A549 (cell line): ENCODE results near the gene PNPLA3. TPM values are rescaled to one million over a fixed set of nuclear protein-coding genes. Genes with fewer than 3 reads are reported as not detected.

Experiments
- ATAC-seq, 2 experiments: fragments of 200-7000 bp in 1 of 2; fragments of >200 bp in 1 of 2; cut with Nextera tagmentation in 1 of 2; cut with Tn5 transposase in 1 of 2; 3 replicates each; pipeline versions ENCODE4 v1.8.0 to v1.9.1; 2018 to 2020; ENCODE audit warnings: mild to moderate bottlenecking in 1 of 2, moderate library complexity in 1 of 2
- CTCF ChIA-PET: fragments of 300-600 bp; sonication (Branson Sonifier 250); formaldehyde crosslinking; extraction: SDS; loops from one replicate; lab custom pipeline; 2021; ENCODE audit warnings: antibody characterized with exemption, inconsistent platforms; lab: Yijun Ruan, JAX
- POLR2A ChIA-PET: fragments of 350-600 bp; formaldehyde crosslinking; extraction: SDS; loops from one replicate; lab custom pipeline; 2021; ENCODE audit warnings: antibody characterized with exemption, inconsistent platforms; lab: Yijun Ruan, JAX
- DNase-seq, 2 experiments: peaks; one replicate each; pipeline versions ENCODE4 v3.0.0 to v3.0.0-alpha.2; 2011 to 2016; ENCODE audit warnings: low read depth in 1 of 2, low spot score in 1 of 2
- FAIRE-seq: peaks from 2 replicates; lab custom pipeline; 2011; peaks lifted over from hg19 to GRCh38; lab: Jason Lieb, UNC
- H3K27ac ChIP-seq, 2 experiments: fragments of >200 bp; sonication (Bioruptor Twin); formaldehyde crosslinking; 3 replicates each; pipeline ENCODE4 v1.5.1; 2016 to 2017
- H3K4me1 ChIP-seq: fragments of >200 bp; sonication (Bioruptor Twin); formaldehyde crosslinking; 3 replicates; pipeline ENCODE4 v1.6.1; 2016
- H3K4me2 ChIP-seq: fragments of >200 bp; sonication (Bioruptor Twin); formaldehyde crosslinking; 3 replicates; pipeline ENCODE4 v1.6.1; 2016
- H3K4me3 ChIP-seq: fragments of >200 bp; sonication (Bioruptor Twin); formaldehyde crosslinking; 3 replicates; pipeline ENCODE4 v1.5.1; 2016
- H3K9me3 ChIP-seq: fragments of >200 bp; sonication (Bioruptor Twin); formaldehyde crosslinking; 3 replicates; pipeline ENCODE4 v1.6.1; 2016
- BHLHE40 ChIP-seq: IDR thresholded peaks from 2 replicates; pipeline ENCODE4 v1.6.1; 2012; ENCODE audit warnings: low read depth, low read length, inconsistent platforms
- CBX2 ChIP-seq: fragments of 200-600 bp; sonication (generic); IDR thresholded peaks from 2 replicates; pipeline ENCODE4 v1.6.1; 2016; ENCODE audit warnings: low read depth, mild to moderate bottlenecking, borderline replicate concordance
- CHD2 ChIP-seq: fragments of 150-350 bp; IDR thresholded peaks from 2 replicates; pipeline ENCODE4 v1.6.1; 2014; ENCODE audit warnings: low read length; ENCODE audit not compliant: partially characterized antibody
- EHF ChIP-seq: fragments of 250-450 bp; sonication (Bioruptor Pico); IDR thresholded peaks from 2 replicates; pipeline ENCODE4 v1.5.0; 2020; ENCODE audit warnings: mild to moderate bottlenecking
- EHMT2 ChIP-seq: fragments of 200-600 bp; sonication (generic); IDR thresholded peaks from 2 replicates; pipeline ENCODE4 v1.6.1; 2016; ENCODE audit warnings: antibody characterized with exemption, low read depth, mild to moderate bottlenecking, moderate library complexity
- EP300 ChIP-seq, 2 experiments: fragments of >200 bp; sonication (Bioruptor Twin); formaldehyde crosslinking; IDR thresholded peaks; 2 replicates in 1 of 2; 3 replicates in 1 of 2; pipeline ENCODE4 v1.6.1; 2016 to 2017
- ESRRA ChIP-seq: fragments of 150-350 bp; IDR thresholded peaks from 2 replicates; pipeline ENCODE4 v1.6.1; 2014; ENCODE audit warnings: mild to moderate bottlenecking, low read length, borderline replicate concordance
- FOSB ChIP-seq: fragments of 250-450 bp; sonication (Bioruptor Pico); IDR thresholded peaks from 2 replicates; pipeline ENCODE4 v1.5.0; 2020; ENCODE audit warnings: mild to moderate bottlenecking, moderate library complexity
- FOSL2 ChIP-seq, 2 experiments: fragments of 450-650 bp in 1 of 2; fragments of >200 bp in 1 of 2; sonication (Bioruptor Twin) in 1 of 2; formaldehyde crosslinking; IDR thresholded peaks; 2 replicates each; pipeline versions ENCODE4 v1.5.0 to v1.6.1; 2016 to 2020; ENCODE audit warnings: mild to moderate bottlenecking in 1 of 2, moderate library complexity in 1 of 2
- FOXS1 ChIP-seq: fragments of 250-450 bp; sonication (Bioruptor Pico); IDR thresholded peaks from 2 replicates; pipeline ENCODE4 v1.5.0; 2020; ENCODE audit warnings: mild to moderate bottlenecking, moderate library complexity
- HDAC2 ChIP-seq: fragments of 200-600 bp; sonication (generic); IDR thresholded peaks from 2 replicates; pipeline ENCODE4 v1.6.1; 2016
- HEYL ChIP-seq: fragments of 250-450 bp; sonication (Bioruptor Pico); IDR thresholded peaks from 2 replicates; pipeline ENCODE4 v1.8.0; 2021; ENCODE audit warnings: mild to moderate bottlenecking, moderate library complexity
- HOXA7 ChIP-seq: fragments of 250-450 bp; sonication (Bioruptor Pico); IDR thresholded peaks from 2 replicates; pipeline ENCODE4 v1.5.0; 2020; ENCODE audit warnings: mild to moderate bottlenecking, moderate library complexity
- JUNB ChIP-seq: fragments of >200 bp; sonication (Bioruptor Twin); formaldehyde crosslinking; IDR thresholded peaks from 2 replicates; pipeline ENCODE4 v1.6.1; 2016
- KDM5A ChIP-seq: fragments of 200-600 bp; sonication (generic); IDR thresholded peaks from 2 replicates; pipeline ENCODE4 v1.6.1; 2016; ENCODE audit warnings: antibody characterized with exemption, mild to moderate bottlenecking
- MAZ ChIP-seq: fragments of 150-350 bp; IDR thresholded peaks from 2 replicates; pipeline ENCODE4 v1.6.1; 2014; ENCODE audit warnings: antibody characterized with exemption, low read depth, low read length, borderline replicate concordance
- NPAS2 ChIP-seq: fragments of 250-450 bp; sonication (Bioruptor Pico); IDR thresholded peaks from 2 replicates; pipeline ENCODE4 v1.8.0; 2022; ENCODE audit warnings: mild to moderate bottlenecking, moderate library complexity, borderline replicate concordance
- RAD21 ChIP-seq, 2 experiments: fragments of >200 bp in 1 of 2; sonication (Bioruptor Twin) in 1 of 2; formaldehyde crosslinking in 1 of 2; IDR thresholded peaks in 1 of 2; conservative IDR thresholded peaks in 1 of 2; 2 replicates in 1 of 2; 3 replicates in 1 of 2; pipeline ENCODE4 v1.6.1; 2012 to 2018; ENCODE audit warnings: inconsistent platforms in 1 of 2
- RFX5 ChIP-seq: fragments of 450-650 bp; IDR thresholded peaks from 2 replicates; pipeline ENCODE4 v1.7.1; 2014; ENCODE audit warnings: antibody characterized with exemption, mild to moderate bottlenecking, moderate library complexity
- TFCP2L1 ChIP-seq: fragments of 250-450 bp; sonication (Bioruptor Pico); IDR thresholded peaks from 2 replicates; pipeline ENCODE4 v1.5.0; 2021; ENCODE audit warnings: mild to moderate bottlenecking
- TP53 ChIP-seq: fragments of 250-450 bp; sonication (Bioruptor Pico); IDR thresholded peaks from 2 replicates; pipeline ENCODE4 v1.5.0; 2021; ENCODE audit warnings: mild to moderate bottlenecking, moderate library complexity
- ZNF302 ChIP-seq: fragments of 250-450 bp; sonication (Bioruptor Pico); IDR thresholded peaks from 2 replicates; pipeline ENCODE4 v1.9.0; 2021; ENCODE audit warnings: inconsistent platforms, mild to moderate bottlenecking, moderate library complexity
- ZSCAN20 ChIP-seq: fragments of 250-450 bp; sonication (Bioruptor Pico); IDR thresholded peaks from 2 replicates; pipeline ENCODE4 v1.8.0; 2022; ENCODE audit warnings: mild to moderate bottlenecking, moderate library complexity
- WGBS: methylation state at CpG from one replicate; pipeline ENCODE4 v1.1.6; 2017; ENCODE audit errors: missing lambda C conversion rate; 5-methylcytosine and 5-hydroxymethylcytosine counted together
- polyA plus RNA-seq, 4 experiments: library from polyadenylated mRNA; depleted of rRNA in 3 of 4; stranded (reverse); fragments of >200 nt; fragmentation: RNase III in 1 of 4; extraction: RNeasy Plus Mini Kit Qiagen cat#74134 plus additional on column Dnase treatment in 1 of 4; gene quantifications; 2 replicates in 3 of 4; 3 replicates in 1 of 4; pipeline ENCODE4 v1.2.3, GENCODE V29; 2011 to 2017
- TF ChIP-seq, protein P1 (sequence below): IDR thresholded peaks from 2 replicates; pipeline ENCODE4 v1.6.1; 2012; ENCODE audit warnings: low read depth, borderline replicate concordance
- TF ChIP-seq, protein P2 (sequence below): fragments of 250-450 bp; sonication (Bioruptor Pico); IDR thresholded peaks from 2 replicates; pipeline ENCODE4 v1.5.0; 2020; ENCODE audit warnings: low read depth, mild to moderate bottlenecking, moderate library complexity

PNPLA3 gene
- polyA plus RNA-seq, 2 of the 4 experiments (the other 2 are of a cell fraction), result 1.3 to 1.8 TPM

DNA sequence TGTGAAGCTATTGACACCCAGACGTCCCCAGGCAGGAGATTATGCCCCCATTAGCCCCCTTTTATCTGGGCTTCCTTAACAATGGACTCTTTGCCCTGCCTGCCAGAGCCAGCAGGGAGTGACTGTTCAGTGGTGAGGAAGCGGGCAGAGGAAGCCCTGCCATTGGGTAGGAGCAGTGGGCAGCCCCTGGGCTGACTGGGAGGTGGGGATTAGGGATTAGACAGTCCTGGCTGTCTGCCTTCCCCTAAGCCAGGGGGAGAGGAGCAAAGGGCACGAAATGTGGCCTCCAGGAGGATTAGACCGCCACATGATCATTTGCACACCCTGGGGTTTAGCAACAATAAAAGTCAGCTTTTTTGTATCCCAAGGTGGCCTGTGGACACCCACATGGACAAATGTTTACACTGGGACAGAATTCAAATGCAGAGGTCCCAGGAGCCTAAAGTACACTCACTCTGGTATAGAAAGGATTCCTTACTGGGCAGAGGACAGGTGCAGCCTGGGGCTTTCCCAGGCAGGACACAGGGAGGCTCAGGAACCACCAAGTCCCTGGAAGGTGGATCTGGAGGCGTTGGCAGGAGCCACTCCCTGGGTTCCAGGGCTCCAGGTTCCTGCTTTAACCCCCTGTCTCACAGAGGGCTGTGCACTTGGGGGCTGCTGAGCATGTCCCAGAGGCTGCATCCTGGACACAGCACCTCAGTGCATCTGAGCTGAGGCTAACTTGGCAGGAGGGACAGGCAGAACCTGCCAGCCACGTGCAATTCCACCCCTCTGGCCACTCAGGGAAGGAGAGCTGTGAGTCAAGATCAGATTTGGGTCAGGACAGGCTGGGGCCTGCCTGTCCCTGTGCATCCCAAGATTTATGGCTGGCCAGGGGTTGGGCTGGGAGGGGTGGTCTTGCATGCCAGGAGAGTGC is 2.1 kb downstream of the PNPLA3 start:
- 73% methylated on average over 5 of the region's 6 CpGs for WGBS
- no peaks in the 10 kb centered on the region for H3K9me3 ChIP-seq
- ChIA-PET POLR2A (no interaction called here), CTCF (interaction anchor here (1.0 to 1.6 kb wide), 3 partner anchors 8 to 41 kb away, joined by 3 read pairs; no protein-coding TSS in a partner anchor)
- TF ChIP-seq ZNF302 (no peak), CHD2 (no peak)
- ATAC-seq (no peak), FAIRE-seq (no peak), DNase-seq (no peak)
- H3K4me3 ChIP-seq, result no peak overlapping the region
- H3K4me1 ChIP-seq, result peaks cover 13% of the 10 kb centered on the region; the same call in 2 of the 3 replicates
- H3K4me2 ChIP-seq, result 0 out of 3 replicates have a peak overlapping the region, but pooled peaks have one; percentile 90
- peak overlapping the region in 1 of 2 experiments; percentile 36; a peak in 1 of 6 replicates for H3K27ac ChIP-seq

DNA sequence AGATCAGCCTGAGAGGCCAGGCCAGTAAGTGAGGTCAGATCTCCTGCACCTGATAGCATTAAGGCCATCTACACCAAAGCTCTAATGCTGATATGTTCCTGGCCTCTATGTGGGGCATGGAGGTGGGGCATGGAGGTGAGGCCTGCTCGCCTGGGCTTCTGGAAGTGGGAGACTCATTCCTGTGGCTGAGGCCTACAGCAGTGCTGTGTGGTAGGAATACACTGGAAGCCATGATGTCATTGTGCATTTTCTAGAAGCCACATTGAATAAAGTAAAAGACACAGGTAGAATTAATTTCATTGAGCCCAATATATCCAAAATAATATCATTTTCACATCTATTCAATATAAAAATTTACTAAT is 2.7 kb downstream of the PNPLA3 start:
- TF ChIP-seq HDAC2, result no peak
- TF ChIP-seq CBX2, result no peak
- no peak for TF ChIP-seq FOXS1
- no peak for TF ChIP-seq KDM5A
- no peak for TF ChIP-seq EHMT2
- TF ChIP-seq MAZ, result no peak
- TF ChIP-seq EHF (CRISPR knock-in tag), result no peak
- no peak for TF ChIP-seq RFX5
- TF ChIP-seq, all 56 proteins: peak for 0
- ATAC-seq (no peak), FAIRE-seq (no peak), DNase-seq (no peak)
- no peak overlapping the region for H3K4me2 ChIP-seq
- no peaks in the 10 kb centered on the region for H3K9me3 ChIP-seq
- H3K27ac ChIP-seq, result no peak overlapping the region
- peaks cover 11% of the 10 kb centered on the region; the same call in 2 of the 3 replicates for H3K4me1 ChIP-seq
- ChIA-PET POLR2A (no interaction called here), CTCF (interaction anchor here (0.9 to 1.6 kb wide), 3 partner anchors 15 to 41 kb away, joined by 3 read pairs; no protein-coding TSS in a partner anchor)
- 78% methylated on average over 1 of the region's 1 CpG for WGBS
- H3K4me3 ChIP-seq, result no peak overlapping the region

DNA sequence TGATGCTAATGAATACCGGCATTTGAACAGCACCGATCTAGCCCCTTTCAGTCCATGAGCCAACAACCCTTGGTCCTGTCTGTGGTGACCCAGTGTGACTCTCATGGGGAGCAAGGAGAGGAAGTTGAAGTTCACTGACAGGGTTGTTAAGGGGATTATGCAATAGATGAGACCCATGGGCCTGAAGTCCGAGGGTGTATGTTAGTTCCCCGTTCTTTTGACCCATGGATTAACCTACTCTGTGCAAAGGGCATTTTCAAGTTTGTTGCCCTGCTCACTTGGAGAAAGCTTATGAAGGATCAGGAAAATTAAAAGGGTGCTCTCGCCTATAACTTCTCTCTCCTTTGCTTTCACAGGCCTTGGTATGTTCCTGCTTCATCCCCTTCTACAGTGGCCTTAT is 4.9 kb downstream of the PNPLA3 start:
- FAIRE-seq, result no peak
- ATAC-seq, result no peak
- no peaks in the 10 kb centered on the region for H3K4me1 ChIP-seq
- H3K9me3 ChIP-seq, result no peaks in the 10 kb centered on the region
- no peak for DNase-seq
- ChIA-PET POLR2A (no interaction called here), CTCF (interaction anchor here (3.0 kb wide), 1 partner anchor 17 kb away, joined by 19 read pairs; no protein-coding TSS in a partner anchor)
- whole genome bisulfite sequencing, result 73% methylated on average over 5 of the region's 5 CpGs
- H3K4me2 ChIP-seq, result no peak overlapping the region
- H3K4me3 ChIP-seq, result no peak overlapping the region
- TF ChIP-seq EP300 (IDR thresholded peaks at IDR 0.05) (no peak), FOXS1 (no peak), BHLHE40 (no peak), RAD21 (conservative IDR thresholded peaks at IDR 0.05 in 1 of 2, IDR thresholded peaks at IDR 0.05 in 1 of 2) (no peak), MAZ (no peak), HEYL (CRISPR knock-in tag) (no peak), CBX2 (no peak), JUNB (no peak)
- TF ChIP-seq, protein P1, sequence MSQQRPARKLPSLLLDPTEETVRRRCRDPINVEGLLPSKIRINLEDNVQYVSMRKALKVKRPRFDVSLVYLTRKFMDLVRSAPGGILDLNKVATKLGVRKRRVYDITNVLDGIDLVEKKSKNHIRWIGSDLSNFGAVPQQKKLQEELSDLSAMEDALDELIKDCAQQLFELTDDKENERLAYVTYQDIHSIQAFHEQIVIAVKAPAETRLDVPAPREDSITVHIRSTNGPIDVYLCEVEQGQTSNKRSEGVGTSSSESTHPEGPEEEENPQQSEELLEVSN, result no peak
- TF ChIP-seq, protein P2, sequence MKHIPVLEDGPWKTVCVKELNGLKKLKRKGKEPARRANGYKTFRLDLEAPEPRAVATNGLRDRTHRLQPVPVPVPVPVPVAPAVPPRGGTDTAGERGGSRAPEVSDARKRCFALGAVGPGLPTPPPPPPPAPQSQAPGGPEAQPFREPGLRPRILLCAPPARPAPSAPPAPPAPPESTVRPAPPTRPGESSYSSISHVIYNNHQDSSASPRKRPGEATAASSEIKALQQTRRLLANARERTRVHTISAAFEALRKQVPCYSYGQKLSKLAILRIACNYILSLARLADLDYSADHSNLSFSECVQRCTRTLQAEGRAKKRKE, result no peak
- no peak overlapping the region for H3K27ac ChIP-seq

DNA sequence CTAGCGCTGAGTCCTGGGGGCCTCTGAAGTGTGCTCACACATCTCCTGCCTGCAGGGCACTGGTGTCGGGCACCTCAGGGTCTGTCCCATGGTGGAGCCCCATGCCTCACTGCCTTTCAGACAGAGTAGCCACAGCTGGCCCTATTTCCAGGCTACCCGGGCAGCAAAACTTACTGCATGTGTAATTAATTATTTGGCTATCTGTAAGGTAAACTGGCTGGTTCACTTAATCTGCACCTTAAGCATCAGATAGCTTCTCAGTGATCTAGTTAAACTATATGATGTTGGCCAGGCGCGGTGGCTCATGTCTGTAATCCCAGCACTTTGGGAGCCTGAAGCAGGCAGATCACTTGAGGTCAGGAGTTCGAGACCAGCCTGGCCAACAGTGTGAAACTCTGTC is 5.3 kb downstream of the PNPLA3 start:
- ChIA-PET POLR2A (no interaction called here), CTCF (interaction anchor here (3.0 kb wide), 1 partner anchor 16 kb away, joined by 19 read pairs; no protein-coding TSS in a partner anchor)
- FAIRE-seq (no peak), DNase-seq (no peak), ATAC-seq (no peak)
- H3K27ac ChIP-seq, result no peak overlapping the region
- no peak overlapping the region for H3K4me3 ChIP-seq
- H3K4me2 ChIP-seq, result no peak overlapping the region
- no peaks in the 10 kb centered on the region for H3K4me1 ChIP-seq
- WGBS, result 92% methylated on average over 5 of the region's 6 CpGs
- H3K9me3 ChIP-seq, result no peaks in the 10 kb centered on the region
- TF ChIP-seq TFCP2L1 (no peak), EHF (CRISPR knock-in tag) (no peak), ZSCAN20 (CRISPR knock-in tag) (no peak), NPAS2 (no peak), HOXA7 (no peak), ESRRA (no peak), FOSL2 (IDR thresholded peaks at IDR 0.05) (no peak), FOSL2 (CRISPR knock-in tag; IDR thresholded peaks at IDR 0.05) (no peak), TP53 (CRISPR knock-in tag) (no peak), FOSB (CRISPR knock-in tag) (no peak)
